Epidermal melanocyte (primary cell): Measurements from ENCODE around the gene IL31.
A peak's percentile ranks its signal among the peaks of the same experiment; 100 is the strongest.
"Not testable (repeated sequence)": the region's sequence is repeated elsewhere in the genome, so short reads cannot be mapped to it uniquely, and the experiment has no call there.

Source experiments
- DNase-seq: peaks from one replicate; pipeline ENCODE4 v3.0.0; 2011; ENCODE audit warnings: low spot score; ENCODE audit not compliant: insufficient read length

Gene IL31

DNA sequence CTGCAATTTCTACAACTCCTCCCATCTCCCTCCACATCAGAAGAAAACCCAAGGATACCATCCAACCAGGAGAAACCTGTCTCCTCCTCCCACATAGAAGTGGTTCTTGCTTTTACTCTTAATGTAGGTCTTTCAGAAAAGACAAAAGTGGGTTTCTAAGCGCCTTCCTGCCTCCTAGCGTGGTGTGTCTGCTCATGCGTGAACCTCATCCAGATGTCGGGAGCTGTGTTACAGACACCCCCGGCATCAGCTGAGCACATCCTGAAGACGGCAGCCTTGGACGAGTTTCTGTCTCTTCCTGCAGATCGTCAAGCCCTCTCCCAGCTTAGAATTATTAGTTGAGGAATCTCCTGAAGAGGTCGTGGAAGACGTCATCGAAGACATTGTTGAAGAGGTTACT is 18.4 kb upstream of the IL31 start:
- DNase-seq = no peak

DNA sequence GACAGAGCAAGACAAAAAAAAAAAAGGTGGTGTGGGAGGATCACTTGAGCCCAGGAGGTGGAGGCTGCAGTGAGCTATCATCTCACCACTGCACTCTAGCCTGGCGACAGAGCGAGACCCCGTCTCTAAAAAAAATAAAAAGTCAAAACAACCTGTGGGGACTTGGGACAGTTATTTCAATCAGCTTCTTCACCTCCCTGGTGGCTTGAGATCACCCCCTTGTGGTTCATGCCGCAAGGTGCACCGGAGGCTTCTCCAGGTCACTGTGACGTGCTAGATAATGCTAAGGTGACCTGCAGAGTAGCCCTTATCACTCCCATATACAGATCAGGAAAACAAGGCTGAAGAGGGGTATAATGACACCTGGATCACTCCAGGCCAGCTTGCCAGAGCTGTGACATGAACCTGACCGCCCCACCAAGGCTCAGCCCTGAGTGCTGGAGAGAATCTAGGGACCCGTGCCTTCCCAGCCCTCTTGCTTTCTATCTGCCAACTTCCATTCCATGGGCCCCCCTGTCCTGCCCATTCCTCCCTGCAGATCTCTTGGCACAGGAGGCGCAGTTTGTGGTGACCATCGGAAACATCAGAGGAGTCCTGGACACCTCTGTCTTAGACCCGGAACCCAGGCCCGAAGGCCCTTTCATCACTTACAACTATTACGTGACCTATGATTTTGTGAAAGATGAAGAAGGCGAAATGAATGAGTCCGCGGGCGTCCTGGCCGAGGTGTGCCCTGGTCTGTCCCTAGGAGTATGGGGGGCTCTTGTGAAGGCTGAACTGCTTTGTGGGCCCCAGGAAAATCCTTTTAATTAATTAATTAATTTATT is 17.0 kb upstream of the IL31 start:
- peak; percentile 50 for DNase-seq

DNA sequence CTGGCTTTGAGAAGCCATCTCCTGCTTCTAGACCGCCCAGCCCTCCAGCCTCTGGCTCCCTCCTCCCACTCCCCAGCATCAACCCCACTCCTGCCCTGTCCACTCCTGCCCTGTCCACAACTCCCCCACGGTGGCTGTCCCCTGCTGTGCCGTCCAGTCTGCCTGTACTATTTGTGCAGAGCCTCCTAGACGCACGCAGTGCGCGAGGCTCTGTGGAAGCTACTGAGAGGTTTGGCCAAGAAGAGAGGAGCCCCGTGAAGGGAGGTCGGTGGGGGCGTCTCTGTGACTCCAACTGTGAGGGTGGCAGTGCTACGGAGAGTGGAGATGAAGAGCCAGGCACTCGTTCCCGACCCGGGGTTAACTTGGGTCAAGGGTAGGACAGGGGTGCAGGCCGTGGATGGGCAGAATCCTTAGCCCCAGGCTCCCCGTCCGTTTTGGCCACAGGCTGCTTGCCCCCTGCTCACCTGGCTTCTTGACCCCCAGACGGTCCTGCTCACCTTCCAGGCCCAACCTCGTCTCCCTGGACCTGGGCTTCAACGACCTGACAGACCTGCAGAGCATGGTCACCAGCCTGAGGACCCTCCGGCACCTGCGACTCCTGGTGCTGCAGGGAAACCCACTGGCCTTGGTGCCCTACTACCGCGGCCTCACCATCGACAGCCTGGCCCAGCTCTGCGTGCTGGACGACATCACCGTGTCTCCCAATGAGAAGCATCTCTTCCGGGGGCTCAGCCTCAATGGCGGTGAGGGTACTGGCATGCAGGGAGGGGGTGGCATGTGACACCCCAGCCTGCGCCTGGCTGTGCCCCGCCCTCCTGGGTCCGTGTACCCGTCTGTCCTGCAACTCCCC is 15.8 kb upstream of the IL31 start:
- DNase-seq = no peak

DNA sequence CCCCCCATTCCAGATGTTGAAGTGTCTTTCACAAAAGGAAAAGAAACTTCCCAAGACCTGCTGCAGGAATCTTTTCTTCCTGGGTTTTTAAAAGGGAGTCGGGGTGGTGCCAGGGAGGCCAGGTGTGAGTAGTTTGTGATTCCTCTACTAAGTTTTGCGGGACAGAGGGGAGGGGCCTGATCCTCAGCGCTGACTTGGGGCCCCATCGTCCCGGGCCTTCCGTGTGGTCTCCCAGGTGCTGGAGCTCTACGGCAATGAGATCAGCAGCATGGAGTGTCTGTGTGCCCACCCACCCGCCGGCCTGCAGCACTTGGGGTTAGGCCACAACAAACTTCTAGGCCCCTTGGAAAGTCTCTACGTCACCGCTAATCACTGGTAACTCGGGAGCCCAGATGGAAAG is 13.4 kb upstream of the IL31 start:
- DNase-seq = no peak

DNA sequence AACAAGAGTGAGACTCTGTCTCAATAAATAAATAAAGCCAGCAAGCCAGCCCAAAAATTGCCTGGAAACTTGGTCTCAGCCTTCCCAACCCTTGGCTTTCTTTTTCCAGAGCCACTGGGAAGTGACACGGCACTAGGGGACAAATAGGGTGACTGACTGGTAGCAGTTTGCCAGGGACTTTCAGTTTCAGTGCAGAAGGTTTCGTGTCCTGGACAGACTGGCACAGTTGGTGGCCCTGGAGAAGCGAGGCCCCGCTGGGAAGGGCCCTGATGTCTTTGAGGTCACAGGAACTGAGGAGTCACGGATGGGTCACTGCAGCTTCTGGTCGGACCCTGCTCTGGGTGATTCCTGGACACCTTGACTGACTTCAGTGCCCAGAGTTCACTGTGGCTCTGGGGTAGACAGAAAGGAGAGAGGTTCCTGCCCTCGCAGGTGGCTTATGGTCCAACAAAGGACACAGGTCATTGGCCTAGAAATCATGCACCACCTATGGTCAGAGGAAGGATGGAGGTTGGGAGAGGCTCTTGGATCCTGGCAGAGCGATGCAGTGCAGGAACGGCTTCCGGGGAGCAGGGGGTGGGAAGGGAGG is 11.6 kb upstream of the IL31 start:
- no peak for DNase-seq

DNA sequence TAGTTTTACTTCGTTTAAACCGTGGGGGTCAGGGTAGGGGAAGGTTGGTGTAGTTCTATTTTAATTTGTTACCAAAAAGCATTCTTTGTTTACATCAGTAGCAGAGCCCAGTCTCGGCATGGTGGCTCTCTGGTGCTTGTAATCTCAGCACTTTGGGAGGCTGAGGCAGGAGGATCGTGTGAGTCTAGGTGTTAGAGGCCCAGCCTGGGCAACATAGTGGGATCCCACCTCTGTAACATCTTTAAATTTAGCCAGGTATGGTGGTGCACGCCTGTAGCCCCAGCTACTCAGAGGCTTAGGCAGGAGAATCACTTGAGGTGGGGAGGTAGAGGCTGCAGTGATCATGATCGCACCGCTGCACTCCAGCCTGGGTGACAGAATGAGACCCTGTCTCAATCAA is 11.1 kb upstream of the IL31 start:
- DNase-seq = no peak

DNA sequence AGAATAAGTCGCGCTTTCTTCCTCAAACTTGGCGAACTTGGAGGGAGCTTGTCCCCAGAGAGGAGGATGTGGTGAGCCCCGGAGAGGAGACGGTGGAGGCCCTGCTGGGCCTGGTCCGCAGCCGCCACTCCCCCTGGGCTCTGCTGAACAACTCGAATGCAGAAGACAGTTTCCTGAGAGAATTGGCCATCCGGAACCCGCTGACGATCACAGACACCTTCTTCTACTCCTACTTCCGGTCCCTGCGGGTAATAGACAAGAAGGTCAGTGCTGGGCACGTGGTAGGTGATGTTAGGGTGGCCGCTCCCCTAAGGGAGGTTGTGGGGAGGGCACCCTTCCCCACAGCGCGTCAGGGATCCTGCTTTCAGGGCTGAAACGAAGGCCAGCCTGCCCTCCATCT is 10.5 kb upstream of the IL31 start:
- no peak for DNase-seq

DNA sequence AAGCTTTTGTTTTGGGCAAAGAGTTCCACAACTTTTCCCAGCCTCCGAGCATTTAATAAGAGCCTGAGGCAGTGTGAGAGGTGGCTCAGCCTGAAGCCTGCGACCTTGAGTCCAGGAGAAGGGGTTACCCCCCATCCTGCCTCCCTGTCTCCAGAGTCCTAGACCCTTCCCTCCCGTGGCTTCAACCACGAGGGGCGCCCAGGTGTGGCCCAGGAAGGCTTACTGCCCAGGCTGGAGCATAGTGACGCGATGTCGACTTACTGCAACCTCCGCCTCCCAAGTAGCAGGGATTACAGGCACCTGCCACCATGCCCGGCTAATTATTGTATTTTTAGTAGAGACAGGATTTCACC is 9.5 kb upstream of the IL31 start:
- no peak for DNase-seq

DNA sequence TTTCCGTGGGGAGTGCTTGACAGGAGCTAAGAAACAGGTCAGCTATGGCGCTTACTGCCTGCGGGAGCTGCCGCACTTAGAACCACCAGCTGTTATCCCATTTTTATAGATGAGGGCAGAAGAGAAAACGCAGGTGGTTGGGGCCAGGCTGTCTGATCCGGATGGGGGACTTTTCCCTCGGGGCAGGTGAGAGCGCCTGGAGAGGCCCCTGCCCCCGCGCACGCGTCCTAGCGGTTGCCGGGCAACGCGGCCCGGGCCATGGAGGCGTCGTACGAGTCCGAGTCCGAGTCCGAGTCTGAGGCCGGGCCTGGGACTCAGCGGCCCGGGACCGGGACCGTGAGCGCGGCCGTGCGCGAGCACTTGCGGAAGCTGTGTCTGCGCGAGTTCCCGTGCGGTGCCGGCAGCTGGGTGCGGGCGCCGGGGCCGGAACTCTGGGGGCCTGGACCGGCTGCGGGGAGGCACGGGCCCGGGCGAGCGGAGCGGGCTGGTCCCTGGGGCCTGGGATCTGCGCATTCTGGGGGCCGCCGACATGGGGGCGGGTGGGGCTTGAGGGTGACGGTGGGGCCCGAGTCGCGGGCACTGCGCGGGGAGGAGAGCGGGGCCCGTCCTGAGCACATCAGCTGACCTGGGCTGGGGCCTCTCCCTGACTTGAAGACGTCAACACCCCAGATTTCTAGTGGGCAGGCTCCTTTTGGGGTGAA is 9.0 kb upstream of the IL31 start, which contains the start of gene LRRC43:
TSS of gene LRRC43 (plus strand) at position 237 of the 701 bp plus-strand sequence. CDS start at position 259, 22 bp downstream.
- DNase-seq = no peak

DNA sequence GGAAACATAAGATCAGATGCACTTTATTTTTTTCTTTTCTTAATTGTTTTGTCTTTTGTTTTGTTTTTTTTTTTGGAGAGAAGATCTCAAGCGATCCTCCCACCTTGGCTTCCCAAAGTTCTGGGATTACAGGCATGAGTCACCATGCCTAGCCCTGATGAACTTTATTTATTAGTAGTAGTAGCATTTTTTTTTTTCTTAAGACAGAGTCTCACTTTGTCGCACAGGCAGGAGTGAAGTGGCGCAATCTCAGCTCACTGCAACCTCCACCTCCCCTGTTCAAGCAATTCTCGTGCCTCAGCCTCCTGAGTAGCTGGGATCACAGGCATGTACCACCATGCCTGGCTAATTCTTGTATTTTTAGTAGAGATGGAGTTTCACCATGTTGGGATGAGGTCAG is 2.5 kb upstream of the IL31 start:
- DNase-seq = not testable (repeated sequence)

DNA sequence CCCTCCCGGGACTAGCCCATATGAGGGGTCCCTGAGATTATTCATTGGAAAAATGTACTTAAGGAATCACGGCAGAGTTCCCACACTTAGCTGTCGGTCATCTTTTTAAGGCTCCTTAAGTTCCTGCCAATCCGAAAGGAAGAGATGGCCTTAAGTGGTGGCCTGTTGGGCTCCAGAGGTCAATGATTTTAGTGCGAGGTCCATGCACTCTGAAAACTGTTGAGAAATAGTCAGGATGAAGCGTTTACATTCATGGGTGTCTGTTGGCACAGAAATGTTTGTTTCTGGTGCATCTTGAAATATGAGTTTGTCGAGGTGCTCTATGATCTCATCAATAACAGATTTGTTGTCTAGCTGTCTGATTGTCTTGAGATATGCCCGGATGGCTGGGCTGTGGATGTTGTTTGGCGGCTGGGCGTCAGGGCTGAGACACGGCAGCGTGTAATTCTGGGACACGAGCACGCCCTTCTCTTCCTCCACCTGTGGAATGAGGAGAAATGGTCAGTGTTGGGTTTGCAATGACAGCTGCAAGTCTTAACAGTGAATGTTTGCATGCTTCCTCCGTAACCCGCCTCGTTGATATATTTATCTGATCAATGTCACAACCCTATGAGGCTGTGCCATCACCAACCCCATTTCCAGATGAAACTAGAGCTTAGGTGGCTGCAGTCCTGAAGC is 1.6 kb downstream of the IL31 start:
- DNase-seq = no peak

DNA sequence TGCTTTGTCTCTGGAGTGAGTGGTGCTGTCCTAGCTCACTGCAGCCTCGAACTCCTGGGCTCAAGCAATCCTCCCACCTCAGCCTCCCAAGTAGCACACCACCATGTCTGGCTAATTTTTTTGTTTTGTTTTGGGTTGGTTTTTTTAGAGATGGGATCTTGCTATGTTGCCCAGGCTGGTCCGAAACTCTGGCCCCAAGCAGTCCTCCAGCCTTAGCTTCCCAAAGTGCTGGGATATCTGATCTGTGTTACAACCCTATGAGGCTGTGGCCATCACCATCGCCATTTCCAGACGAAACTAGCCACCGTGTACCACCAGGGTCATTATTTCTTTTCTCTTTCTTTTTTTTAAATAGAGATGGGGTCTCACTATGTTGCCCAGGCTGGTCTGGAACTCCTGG is 2.6 kb downstream of the IL31 start:
- DNase-seq = no peak

DNA sequence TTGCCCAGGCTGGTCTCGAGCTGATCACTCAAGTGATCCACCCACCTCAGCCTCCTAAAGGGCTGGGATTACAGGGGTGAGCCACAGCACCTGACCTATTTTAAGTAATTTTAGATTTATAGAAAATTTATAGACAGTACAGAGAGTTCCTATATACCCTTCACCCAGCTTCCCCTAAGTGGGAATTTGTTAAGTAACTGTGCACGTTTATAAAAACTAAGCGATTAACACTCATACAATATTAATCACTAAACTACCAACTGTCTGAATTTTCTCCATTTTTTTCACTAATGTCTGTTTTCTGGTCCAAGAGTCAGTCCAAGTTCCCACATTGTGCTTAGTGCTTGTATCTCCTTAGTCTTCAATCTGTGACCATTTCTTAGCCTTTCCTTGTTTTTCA is 5.5 kb downstream of the IL31 start:
- no peak for DNase-seq

DNA sequence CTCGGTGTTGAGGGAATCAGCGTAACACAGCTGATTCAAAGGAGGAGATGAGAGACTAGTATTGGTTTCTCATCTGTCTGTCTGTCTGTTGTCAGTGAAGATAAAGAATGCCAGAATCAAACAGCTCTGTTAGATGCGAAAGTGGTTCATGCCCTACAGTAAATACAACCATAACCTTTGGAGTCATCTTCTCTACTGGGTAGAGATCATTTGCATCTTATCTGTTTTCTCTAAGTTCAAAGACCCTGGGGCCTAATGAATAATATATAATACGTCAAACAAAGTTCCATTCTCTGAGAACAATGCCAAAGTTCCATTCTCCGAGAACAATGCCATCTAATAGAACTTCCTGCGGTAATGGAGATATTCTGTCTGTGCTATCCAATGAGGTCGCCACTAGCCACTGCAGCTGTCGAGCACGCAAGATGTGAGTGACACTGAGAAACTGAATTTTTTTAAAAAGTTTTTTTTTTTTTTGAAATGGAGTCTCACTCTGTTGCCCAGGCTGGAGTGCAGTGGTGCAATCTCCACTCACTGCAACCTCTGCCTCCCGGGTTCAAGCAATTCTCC is 6.6 kb downstream of the IL31 start:
- no peak for DNase-seq

DNA sequence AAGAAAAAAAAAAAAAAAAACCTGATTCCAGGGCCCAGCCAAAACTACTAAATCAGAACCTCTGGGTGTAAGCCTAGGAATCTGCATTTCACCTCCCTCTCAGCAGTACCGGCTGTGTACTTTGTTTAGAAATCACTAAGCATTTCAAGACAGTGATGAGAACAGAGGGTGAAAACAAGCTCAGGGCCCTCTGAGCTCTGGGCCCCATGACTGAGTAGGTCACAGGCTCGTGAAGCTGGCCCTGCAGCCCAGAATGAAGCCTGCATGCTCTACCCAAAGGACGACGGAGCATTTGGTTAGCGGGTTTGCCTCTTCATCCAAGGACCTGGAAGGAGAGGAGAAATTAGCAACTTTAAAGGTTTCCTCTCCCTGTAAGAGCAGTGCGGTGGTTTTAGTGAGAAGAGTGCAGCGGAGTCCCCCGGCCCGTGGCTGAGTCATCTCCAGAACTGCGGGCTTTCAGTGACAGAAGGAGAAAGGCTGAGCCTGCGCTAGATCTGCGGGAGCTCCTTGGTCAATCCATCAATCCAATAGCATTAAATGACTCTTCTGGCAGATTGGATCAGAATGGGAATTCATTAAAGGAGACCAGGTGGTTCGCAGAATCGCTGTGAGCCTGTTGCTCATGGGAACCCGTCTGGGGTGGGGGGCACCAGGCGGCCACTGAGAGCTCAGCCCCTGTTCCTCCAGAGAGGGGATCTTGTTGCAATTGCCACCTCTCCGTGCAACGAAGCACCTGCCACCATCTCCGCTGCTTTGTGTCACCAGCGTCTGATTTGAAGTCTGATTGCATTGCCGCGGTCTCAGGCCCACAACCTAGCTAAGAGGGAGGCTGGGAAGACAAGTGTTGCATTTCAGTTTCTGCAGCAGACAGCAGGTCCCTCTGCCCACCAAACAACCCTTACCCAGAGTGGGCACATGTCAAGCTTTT is 7.3 kb downstream of the IL31 start:
- DNase-seq = no peak

DNA sequence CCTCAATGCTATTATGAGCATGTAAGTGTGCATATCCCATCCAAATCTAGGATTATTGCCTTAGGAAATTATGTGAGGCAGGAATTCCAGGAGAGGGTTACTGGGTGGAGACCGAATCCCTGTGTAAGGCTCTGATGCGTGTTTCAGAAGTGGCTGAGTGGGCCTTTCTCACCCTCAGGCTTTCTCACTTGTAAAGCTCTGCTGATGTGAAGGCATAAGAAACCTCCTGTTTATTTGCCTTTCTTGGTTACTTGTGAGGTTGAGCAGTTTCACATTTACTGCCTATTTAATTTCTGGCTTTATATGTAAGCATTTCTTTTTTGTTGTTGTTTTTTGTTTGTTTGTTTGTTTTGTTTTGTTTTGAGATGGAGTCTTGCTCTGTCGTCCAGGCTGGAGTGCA is 11.0 kb downstream of the IL31 start:
- DNase-seq = no peak

DNA sequence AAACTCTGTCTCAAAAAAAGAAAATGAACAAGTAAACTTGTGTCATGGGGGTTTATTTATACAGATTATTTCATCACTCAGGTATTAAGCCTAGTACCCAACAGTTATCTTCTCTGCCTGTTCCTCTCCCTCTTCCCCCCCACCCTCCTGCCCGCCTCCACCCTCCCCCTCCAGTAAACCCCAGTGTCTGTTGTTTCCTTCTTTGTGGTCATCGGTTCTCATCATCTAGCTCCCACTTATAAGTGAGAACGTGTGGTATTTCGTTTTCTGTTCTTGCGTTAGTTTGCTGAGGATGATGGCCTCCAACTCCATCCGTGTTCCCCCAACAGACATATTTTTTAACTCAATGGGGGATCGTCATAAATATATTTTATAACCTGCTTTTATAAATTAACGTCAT is 12.3 kb downstream of the IL31 start:
- DNase-seq = no peak

DNA sequence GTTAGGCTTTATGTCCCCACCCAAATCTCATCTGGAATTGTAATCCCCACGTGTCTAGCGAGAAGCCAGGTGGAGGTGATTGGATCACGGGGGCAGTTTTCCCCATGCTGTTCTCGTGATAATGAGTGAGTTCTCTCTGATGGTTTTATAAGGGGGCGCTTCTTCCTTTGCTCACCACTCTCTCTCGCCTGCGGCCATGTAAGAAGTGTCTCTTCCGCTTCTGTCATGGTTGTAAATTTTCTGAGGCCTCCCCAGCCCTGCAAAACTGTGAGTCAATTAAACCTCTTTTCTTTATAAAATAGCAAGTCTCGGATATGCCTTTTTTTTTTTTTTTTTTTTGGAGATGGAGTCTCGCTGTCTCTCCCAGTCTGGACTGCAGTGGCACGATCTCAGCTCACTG is 13.3 kb downstream of the IL31 start:
- DNase-seq = no peak

DNA sequence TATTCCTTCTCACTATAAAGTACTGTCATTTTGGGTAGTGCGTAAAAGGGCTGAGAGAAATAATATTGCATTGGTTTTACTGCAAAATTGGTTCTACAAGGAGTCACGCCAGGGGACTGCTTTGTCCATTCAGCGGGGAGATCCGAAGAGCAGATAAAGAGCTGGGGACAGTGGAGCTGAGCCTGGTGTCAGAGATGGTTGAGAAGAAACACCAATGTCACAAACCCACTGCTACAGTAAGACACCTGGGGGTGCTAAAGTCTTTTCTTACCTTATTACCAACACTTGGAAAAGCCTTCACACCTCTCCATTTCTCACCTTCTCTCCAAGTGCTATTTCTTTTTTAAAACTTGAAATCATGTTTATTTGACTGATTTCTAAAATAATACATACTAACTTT is 14.1 kb downstream of the IL31 start:
- DNase-seq = no peak
